Osteoblast (primary cell): ENCODE results near the gene IL15RA. TPM values are rescaled to one million over a fixed set of nuclear protein-coding genes. Genes with fewer than 3 reads are reported as not detected.
A peak's percentile ranks its signal among the peaks of the same experiment; 100 is the strongest.

Source experiments
- DNase-seq: peaks from one replicate; pipeline ENCODE4 v3.0.0; 2011; ENCODE audit warnings: low spot score, mixed read lengths; ENCODE audit not compliant: insufficient read length; ENCODE audit errors: missing footprints
- H2AFZ ChIP-seq: 2 replicates; pipeline ENCODE4 v1.6.0; 2011; ENCODE audit warnings: mild to moderate bottlenecking, low read length
- H3K27ac ChIP-seq: 2 replicates; pipeline ENCODE4 v1.5.1; 2011; ENCODE audit warnings: mild to moderate bottlenecking, low read depth, low read length, moderate library complexity
- H3K27me3 ChIP-seq: 2 replicates; pipeline ENCODE4 v1.6.0; 2012; ENCODE audit warnings: mild to moderate bottlenecking, control low read depth, inconsistent platforms, low read length, moderate library complexity; ENCODE audit not compliant: insufficient read depth
- H3K36me3 ChIP-seq: 2 replicates; pipeline ENCODE4 v1.5.1; 2011; ENCODE audit warnings: mild to moderate bottlenecking, low read length, control low read depth, moderate library complexity; ENCODE audit not compliant: insufficient read depth
- H3K4me1 ChIP-seq: 2 replicates; pipeline ENCODE4 v1.5.1; 2011; ENCODE audit warnings: mild to moderate bottlenecking, low read length, control low read depth, moderate library complexity; ENCODE audit not compliant: insufficient read depth
- H3K4me2 ChIP-seq: 2 replicates; pipeline ENCODE4 v1.6.0; 2011; ENCODE audit warnings: mild to moderate bottlenecking, low read length; ENCODE audit not compliant: insufficient read depth
- H3K4me3 ChIP-seq: fragments of 200-600 bp; sonication (generic); 3 replicates; pipeline ENCODE4 v1.5.1; 2012; ENCODE audit warnings: mild to moderate bottlenecking, low read length, inconsistent platforms; ENCODE audit not compliant: insufficient read depth
- H3K79me2 ChIP-seq: 2 replicates; pipeline ENCODE4 v1.6.0; 2012; ENCODE audit warnings: mild to moderate bottlenecking, low read length, control low read depth, inconsistent platforms; ENCODE audit not compliant: insufficient read depth
- H3K9me3 ChIP-seq: 2 replicates; pipeline ENCODE4 v1.5.1; 2011; ENCODE audit warnings: low read depth, low read length, control low read depth
- H4K20me1 ChIP-seq: 2 replicates; pipeline ENCODE4 v1.6.0; 2012; ENCODE audit warnings: mild to moderate bottlenecking, low read length, control low read depth; ENCODE audit not compliant: insufficient read depth
- CTCF ChIP-seq: IDR thresholded peaks from 2 replicates; pipeline ENCODE4 v1.5.1; 2011; ENCODE audit warnings: mild to moderate bottlenecking, low read depth, low read length, moderate library complexity; ENCODE audit errors: extremely low read depth
- total RNA-seq: library from RNA; depleted of rRNA; stranded (reverse); fragments of >200 nt; gene quantifications from 2 replicates; pipeline ENCODE4 v1.2.3, GENCODE V29; 2012

The IL15RA gene
- total RNA-seq, 1 donor, result 1.1 TPM

DNA sequence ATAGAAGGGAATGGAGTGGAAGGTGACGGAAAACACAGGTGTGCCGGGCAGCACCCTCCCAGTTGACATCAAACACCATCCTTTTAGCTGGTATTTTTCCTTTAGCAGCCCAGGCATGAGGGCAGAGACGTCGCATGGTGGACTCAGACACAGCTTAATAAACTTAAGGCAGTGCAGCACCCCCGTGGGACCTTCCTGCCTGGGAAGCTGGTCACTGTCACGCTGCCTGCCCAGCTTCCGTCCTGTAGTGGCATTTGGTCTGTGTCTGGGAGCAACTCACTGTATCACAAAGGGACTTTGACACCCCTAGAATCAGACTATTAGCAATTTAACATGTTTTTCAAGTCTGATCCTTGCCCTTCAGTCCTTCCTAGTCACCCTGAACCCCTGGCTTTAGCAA, 35.8 kb downstream of the IL15RA start:
- Histone ChIP-seq H3K4me2 (no peak overlapping the region), H3K4me3 (no peak overlapping the region), H4K20me1 (no peaks in the 10 kb centered on the region), H3K79me2 (no peaks in the 10 kb centered on the region), H3K9me3 (no peaks in the 10 kb centered on the region), H3K36me3 (peaks cover 23% of the 10 kb centered on the region), H3K27me3 (no peaks in the 10 kb centered on the region), H2AFZ (no peak overlapping the region), H3K27ac (no peak overlapping the region), H3K4me1 (peaks cover 27% of the 10 kb centered on the region)
- no peak for DNase-seq
- TF ChIP-seq CTCF, result no peak

DNA sequence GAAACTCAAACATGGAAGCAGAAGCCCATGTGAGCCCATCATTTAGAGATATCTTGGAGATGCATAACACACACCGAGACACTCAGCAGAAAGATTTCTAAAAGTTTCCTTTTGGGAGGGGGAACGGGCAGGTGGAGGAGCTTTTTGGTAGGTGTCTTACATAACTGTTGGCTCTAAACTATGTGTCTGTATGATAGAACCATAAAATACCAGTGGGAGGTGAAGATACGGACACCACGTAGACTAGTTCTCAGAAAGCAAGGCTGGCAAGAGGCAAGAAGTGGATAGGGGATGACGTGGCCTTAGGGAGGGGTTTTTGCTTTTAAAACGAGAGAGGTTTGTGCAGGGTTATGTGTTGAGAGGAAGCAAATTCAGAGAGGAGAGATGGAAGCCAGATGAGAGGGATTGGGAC, 36.5 kb downstream of the IL15RA start:
- no peaks in the 10 kb centered on the region for H4K20me1 ChIP-seq
- no peak for TF ChIP-seq CTCF
- H3K79me2 ChIP-seq, result no peaks in the 10 kb centered on the region
- H2AFZ ChIP-seq, result no peak overlapping the region
- H3K4me2 ChIP-seq, result no peak overlapping the region
- H3K27ac ChIP-seq, result no peak overlapping the region
- H3K4me3 ChIP-seq, result no peak overlapping the region
- peaks cover 22% of the 10 kb centered on the region for H3K4me1 ChIP-seq
- no peaks in the 10 kb centered on the region for H3K9me3 ChIP-seq
- no peaks in the 10 kb centered on the region for H3K27me3 ChIP-seq
- peaks cover 30% of the 10 kb centered on the region for H3K36me3 ChIP-seq
- DNase-seq, result no peak

DNA sequence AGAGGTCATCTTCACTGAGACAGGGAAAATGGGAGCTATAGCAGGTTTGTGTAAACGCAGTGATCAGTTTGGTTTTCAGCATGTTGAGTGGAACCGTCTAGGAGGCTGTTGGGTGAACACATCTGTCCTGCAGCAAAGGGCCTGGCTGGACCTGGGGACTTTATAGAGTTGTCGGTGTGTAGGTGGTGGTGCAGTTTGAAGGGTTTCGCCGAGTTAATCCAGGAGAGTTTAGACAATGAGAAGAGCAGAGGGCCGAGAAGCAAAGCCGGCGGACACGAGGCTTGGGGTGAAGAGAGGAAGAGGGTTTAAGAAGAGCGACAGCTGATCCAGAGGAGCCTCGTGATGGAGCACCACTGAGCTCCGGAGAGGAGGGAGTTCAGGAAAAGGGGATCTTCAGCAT, 39.1 kb downstream of the IL15RA start:
- H3K9me3 ChIP-seq, result no peaks in the 10 kb centered on the region
- peaks cover 41% of the 10 kb centered on the region for H3K36me3 ChIP-seq
- no peak for TF ChIP-seq CTCF
- H3K4me3 ChIP-seq, result no peak overlapping the region
- no peaks in the 10 kb centered on the region for H3K27me3 ChIP-seq
- no peak for DNase-seq
- no peaks in the 10 kb centered on the region for H3K79me2 ChIP-seq
- H3K4me1 ChIP-seq, result peaks cover under 1% of the 10 kb centered on the region
- H2AFZ ChIP-seq, result no peak overlapping the region
- H3K4me2 ChIP-seq, result no peak overlapping the region
- no peak overlapping the region for H3K27ac ChIP-seq
- no peaks in the 10 kb centered on the region for H4K20me1 ChIP-seq

- Histone ChIP-seq H2AFZ (no peak overlapping the region), H3K4me1 (no peaks in the 10 kb centered on the region), H3K4me3 (no peak overlapping the region), H3K36me3 (peaks cover 46% of the 10 kb centered on the region), H3K79me2 (no peaks in the 10 kb centered on the region), H3K9me3 (no peaks in the 10 kb centered on the region), H4K20me1 (no peaks in the 10 kb centered on the region), H3K27ac (no peak overlapping the region), H3K27me3 (no peaks in the 10 kb centered on the region), H3K4me2 (no peak overlapping the region)
- peak; percentile 72 for DNase-seq
- TF ChIP-seq CTCF, result no peak
These were observed 40.3 kb downstream of the IL15RA start for GRCh38 chr10:5937016-5937415.
